ENCODE data around the gene SLC39A1. TPM values are rescaled to one million over a fixed set of nuclear protein-coding genes. Genes with fewer than 3 reads are reported as not detected.

Gene SLC39A1
- total RNA-seq, 2 donors from 2014 or later, result 76.8 to 90.9 TPM

DNA sequence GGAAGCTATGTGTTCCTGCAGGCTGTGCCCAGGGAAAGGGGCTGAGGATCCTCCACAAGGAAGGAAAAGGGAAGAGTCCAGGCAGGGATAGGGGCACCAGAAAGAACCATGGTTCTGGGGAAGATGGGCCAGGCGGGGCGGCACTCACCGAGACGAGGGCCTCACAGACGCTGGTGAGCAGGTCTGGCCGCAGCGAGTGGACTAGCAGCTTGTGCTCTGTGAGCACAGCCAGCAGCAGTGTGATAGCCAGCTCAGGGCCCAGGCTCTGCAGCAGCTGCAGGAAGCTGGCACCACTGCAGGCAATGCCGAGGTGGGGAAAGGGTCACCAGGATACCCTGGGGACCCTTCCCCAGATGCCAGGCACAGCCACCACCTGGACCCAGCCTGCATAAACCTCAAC lies 22.6 kb downstream of the SLC39A1 start:
- intact Hi-C loops (cut with DNase I), result no loop called here
- no peak for DNase-seq
- Histone ChIP-seq H3K9ac (ENCODE audit: low read depth in 2 of 2, low read length in 2 of 2) (no peak overlapping the region), H3K4me3 (no peak overlapping the region), H3K27me3 (no peaks in the 10 kb centered on the region), H3K36me3 (peaks cover 8% of the 10 kb centered on the region), H3K27ac (no peak overlapping the region), H3K9me3 (no peaks in the 10 kb centered on the region), H3K4me1 (peaks cover 4% of the 10 kb centered on the region)
- TF ChIP-seq, protein P1, sequence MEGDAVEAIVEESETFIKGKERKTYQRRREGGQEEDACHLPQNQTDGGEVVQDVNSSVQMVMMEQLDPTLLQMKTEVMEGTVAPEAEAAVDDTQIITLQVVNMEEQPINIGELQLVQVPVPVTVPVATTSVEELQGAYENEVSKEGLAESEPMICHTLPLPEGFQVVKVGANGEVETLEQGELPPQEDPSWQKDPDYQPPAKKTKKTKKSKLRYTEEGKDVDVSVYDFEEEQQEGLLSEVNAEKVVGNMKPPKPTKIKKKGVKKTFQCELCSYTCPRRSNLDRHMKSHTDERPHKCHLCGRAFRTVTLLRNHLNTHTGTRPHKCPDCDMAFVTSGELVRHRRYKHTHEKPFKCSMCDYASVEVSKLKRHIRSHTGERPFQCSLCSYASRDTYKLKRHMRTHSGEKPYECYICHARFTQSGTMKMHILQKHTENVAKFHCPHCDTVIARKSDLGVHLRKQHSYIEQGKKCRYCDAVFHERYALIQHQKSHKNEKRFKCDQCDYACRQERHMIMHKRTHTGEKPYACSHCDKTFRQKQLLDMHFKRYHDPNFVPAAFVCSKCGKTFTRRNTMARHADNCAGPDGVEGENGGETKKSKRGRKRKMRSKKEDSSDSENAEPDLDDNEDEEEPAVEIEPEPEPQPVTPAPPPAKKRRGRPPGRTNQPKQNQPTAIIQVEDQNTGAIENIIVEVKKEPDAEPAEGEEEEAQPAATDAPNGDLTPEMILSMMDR (IDR thresholded peaks at IDR 0.05), result no peak

DNA sequence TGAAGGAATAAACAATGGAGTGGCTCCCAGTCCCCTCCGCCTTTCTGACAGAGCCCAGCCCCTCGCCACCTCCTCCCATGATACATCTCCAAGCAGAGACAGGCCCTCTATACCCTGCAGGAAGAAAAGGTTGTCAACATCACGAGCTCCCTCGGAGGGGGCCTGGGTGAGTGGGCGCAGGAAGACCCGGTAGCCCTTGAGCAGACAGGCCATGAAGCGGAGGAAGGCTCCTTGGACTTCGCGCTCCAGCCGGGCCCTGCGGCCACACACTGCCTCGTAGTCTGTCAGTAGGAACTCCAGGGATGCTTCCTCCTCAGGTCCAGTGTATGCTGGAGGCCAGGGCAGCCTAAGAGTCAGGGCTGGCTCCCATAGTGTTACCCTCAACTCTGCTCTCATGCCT lies 23.9 kb downstream of the SLC39A1 start:
- no peaks in the 10 kb centered on the region for H3K4me1 ChIP-seq
- peaks cover 14% of the 10 kb centered on the region for H3K36me3 ChIP-seq
- intact Hi-C loops (cut with DNase I), result no loop called here
- H3K4me3 ChIP-seq, result no peak overlapping the region
- no peak overlapping the region for H3K9ac ChIP-seq (ENCODE audit: low read depth in 2 of 2, low read length in 2 of 2)
- H3K9me3 ChIP-seq, result no peaks in the 10 kb centered on the region
- DNase-seq, result no peak
- no peak overlapping the region for H3K27ac ChIP-seq
- no peaks in the 10 kb centered on the region for H3K27me3 ChIP-seq
- TF ChIP-seq, protein P1 (IDR thresholded peaks at IDR 0.05), result no peak

DNA sequence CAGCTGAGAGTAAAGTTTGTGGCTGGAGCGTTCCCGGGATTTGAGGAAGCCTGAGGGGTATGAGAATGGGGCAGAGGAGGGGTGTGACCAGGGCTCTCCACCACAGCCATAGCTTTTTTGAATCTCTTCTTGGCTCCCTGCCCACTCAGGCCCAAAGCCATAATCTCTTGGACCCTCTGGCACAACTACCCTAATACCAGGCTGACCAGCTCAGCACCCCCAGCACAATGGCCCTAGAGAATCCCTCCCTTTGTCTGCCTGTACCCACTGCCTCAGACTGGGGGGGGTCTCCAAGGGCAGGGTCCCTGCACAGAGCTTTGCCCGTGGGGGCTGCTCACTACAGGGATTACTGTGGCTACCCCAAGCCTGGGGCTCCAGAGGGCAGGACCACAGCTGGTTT lies 24.3 kb downstream of the SLC39A1 start:
- H3K9ac ChIP-seq (ENCODE audit: low read depth in 2 of 2, low read length in 2 of 2), result no peak overlapping the region
- no peaks in the 10 kb centered on the region for H3K27me3 ChIP-seq
- no peaks in the 10 kb centered on the region for H3K4me1 ChIP-seq
- intact Hi-C loops (cut with DNase I), result no loop called here
- peaks cover 14% of the 10 kb centered on the region for H3K36me3 ChIP-seq
- no peak overlapping the region for H3K27ac ChIP-seq
- no peaks in the 10 kb centered on the region for H3K9me3 ChIP-seq
- H3K4me3 ChIP-seq, result no peak overlapping the region
- TF ChIP-seq, protein P1 (IDR thresholded peaks at IDR 0.05), result no peak
- no peak for DNase-seq

DNA sequence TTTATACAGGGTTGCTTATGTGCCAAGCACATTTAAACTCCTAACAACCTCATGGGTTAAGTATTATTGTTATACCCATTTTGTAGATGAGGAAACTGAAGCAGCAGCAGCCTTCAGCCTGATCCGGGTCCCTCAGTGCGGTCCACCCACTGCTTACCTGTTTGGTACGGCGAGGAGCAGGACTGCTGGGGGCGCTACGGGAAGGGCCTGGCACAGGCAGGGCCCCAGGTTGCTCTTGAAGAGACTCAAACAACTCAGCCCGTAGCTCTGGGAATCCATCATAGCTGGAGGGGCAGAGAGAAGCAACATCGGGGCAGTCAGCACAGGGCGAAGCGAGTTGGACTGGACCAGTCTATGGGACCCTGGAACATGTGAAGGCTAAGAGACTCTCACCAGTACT lies 26.0 kb downstream of the SLC39A1 start:
- TF ChIP-seq, protein P1 (IDR thresholded peaks at IDR 0.05), result no peak
- H3K4me1 ChIP-seq, result no peaks in the 10 kb centered on the region
- H3K9ac ChIP-seq (ENCODE audit: low read depth in 2 of 2, low read length in 2 of 2), result no peak overlapping the region
- no peak for DNase-seq
- H3K27ac ChIP-seq, result no peak overlapping the region
- intact Hi-C loops (cut with DNase I), result no loop called here
- no peak overlapping the region for H3K4me3 ChIP-seq
- peaks cover 14% of the 10 kb centered on the region for H3K36me3 ChIP-seq
- H3K27me3 ChIP-seq, result no peaks in the 10 kb centered on the region
- H3K9me3 ChIP-seq, result no peaks in the 10 kb centered on the region

DNA sequence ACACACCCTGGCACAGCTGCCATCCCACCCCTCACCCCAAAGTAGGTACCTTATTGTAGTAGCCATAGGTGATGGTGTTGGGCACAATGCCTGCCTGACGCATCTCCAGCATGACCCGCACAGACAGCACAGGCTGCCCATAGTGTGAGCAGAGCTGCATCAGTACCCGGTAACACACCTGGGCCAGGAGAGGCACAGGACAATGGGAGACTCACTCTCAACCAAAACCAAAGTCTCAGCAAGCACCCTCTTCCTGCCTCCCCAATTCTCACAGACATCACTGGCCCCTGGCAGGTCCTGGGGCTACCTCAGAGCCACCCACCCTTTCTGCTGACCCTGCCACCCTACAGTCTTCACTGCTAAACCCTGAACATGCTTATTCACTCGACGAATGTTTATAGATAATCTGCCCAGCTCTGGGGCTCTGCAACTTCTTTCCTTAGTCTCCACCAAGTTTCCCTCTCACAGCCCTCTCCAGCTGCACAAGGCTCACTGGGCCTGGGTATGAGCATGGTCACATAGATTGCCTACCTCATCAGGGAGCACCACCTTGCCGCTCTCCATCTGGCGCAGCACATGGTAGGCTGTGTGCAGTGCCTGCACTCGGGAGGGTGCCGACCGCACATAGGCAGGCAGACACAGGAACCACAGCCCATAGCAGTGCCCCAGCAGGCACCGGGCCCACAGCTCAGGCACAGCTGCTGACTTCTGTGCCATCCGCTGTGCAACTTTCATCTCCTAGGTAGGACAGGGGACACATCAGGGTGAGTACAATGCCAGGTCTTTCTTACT lies 27.1 kb downstream of the SLC39A1 start:
- no peaks in the 10 kb centered on the region for H3K4me1 ChIP-seq
- H3K27ac ChIP-seq, result no peak overlapping the region
- intact Hi-C loops (cut with DNase I), result no loop called here
- H3K4me3 ChIP-seq, result no peak overlapping the region
- peaks cover 14% of the 10 kb centered on the region for H3K36me3 ChIP-seq
- no peak for DNase-seq
- no peak overlapping the region for H3K9ac ChIP-seq (ENCODE audit: low read depth in 2 of 2, low read length in 2 of 2)
- no peaks in the 10 kb centered on the region for H3K9me3 ChIP-seq
- TF ChIP-seq, protein P1 (IDR thresholded peaks at IDR 0.05), result no peak
- H3K27me3 ChIP-seq, result no peaks in the 10 kb centered on the region

Data from colonic mucosa (tissue), 4 donors.